ENCODE data around the gene HADH.

HADH gene

DNA sequence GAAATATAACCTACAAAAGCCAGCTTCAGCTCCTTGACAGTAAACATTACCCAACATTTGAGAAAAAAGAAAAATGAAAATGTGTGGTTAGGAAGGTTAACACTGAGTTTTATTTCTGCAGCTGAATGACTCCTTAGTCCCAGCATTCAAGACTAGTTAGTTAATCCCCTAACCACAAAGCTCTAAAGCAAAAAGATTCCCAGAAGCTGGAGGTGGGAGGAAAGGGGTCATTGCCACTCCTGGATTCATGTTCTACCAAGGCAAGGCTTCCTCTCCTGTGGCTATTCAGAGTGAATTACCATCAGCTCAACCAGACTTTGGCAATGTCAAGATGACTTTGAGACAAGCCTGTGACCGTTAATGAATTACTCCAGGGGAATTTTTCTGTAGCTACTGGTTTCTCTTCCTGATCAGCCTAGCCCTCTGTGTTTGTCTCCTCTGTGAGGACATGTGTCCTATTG is 63.6 kb downstream of the HADH start:
- no peak for DNase-seq (ENCODE audit: low read depth)
- TF ChIP-seq, protein P1, sequence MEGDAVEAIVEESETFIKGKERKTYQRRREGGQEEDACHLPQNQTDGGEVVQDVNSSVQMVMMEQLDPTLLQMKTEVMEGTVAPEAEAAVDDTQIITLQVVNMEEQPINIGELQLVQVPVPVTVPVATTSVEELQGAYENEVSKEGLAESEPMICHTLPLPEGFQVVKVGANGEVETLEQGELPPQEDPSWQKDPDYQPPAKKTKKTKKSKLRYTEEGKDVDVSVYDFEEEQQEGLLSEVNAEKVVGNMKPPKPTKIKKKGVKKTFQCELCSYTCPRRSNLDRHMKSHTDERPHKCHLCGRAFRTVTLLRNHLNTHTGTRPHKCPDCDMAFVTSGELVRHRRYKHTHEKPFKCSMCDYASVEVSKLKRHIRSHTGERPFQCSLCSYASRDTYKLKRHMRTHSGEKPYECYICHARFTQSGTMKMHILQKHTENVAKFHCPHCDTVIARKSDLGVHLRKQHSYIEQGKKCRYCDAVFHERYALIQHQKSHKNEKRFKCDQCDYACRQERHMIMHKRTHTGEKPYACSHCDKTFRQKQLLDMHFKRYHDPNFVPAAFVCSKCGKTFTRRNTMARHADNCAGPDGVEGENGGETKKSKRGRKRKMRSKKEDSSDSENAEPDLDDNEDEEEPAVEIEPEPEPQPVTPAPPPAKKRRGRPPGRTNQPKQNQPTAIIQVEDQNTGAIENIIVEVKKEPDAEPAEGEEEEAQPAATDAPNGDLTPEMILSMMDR (IDR thresholded peaks at IDR 0.05; ENCODE audit: control insufficient read depth, insufficient read depth, low read depth, low read length, missing control alignments): no peak
- H3K4me3 ChIP-seq (ENCODE audit: control insufficient read depth, low read depth, low read length): no peak overlapping the region

DNA sequence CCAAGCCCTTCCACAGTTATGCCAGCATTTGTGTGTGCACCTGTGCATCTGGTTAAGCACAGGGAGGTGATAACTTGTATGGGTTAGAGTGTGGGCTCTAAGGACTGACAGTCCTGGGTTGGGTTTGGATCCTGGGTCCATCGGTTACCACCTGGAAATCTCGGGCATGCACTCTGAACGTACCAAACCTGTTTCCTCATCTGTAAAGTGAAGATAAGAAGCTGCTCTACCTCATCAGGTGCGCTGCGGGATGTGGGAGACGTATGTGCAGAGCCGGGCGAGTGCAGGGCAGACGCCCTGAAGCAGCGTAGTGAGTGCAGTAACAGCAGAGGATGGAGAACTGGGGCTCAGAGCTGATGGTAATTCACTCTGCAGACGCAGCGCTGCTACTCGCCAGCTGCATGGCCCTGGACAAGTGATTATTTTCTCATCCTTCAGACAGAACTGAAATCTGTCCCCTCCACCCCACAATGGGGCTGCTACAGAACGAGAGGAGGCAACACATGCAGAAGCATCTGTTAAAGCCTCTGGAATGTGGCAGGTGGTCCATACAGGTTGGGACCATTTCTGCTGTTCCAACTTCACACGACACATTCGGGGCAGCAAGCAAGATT is 64.4 kb downstream of the HADH start:
- TF ChIP-seq, protein P1 (IDR thresholded peaks at IDR 0.05; ENCODE audit: control insufficient read depth, insufficient read depth, low read depth, low read length, missing control alignments): no peak
- no peak for DNase-seq (ENCODE audit: low read depth)
- H3K4me3 ChIP-seq (ENCODE audit: control insufficient read depth, low read depth, low read length): no peak overlapping the region

DNA sequence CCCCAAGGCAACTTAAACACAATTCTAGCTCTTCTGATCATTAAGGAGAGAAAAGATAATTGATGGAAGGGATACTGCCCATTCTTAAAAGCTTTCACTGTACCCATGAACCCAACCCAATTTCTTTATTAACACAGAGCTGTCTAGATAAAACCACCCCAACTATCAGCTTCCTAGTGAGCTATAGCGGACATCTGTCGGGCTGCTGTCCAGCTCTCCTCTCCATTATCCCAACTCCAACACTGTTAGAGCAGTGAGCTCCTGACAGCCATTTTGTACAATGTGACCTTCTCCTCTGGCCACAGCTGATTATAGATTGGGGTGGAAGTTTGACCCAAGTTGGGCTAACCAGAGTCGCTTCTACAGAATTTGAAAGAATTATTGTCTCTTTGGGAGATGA is 66.1 kb downstream of the HADH start:
- no peak overlapping the region for H3K4me3 ChIP-seq (ENCODE audit: control insufficient read depth, low read depth, low read length)
- no peak for DNase-seq (ENCODE audit: low read depth)
- TF ChIP-seq, protein P1 (IDR thresholded peaks at IDR 0.05; ENCODE audit: control insufficient read depth, insufficient read depth, low read depth, low read length, missing control alignments): no peak

DNA sequence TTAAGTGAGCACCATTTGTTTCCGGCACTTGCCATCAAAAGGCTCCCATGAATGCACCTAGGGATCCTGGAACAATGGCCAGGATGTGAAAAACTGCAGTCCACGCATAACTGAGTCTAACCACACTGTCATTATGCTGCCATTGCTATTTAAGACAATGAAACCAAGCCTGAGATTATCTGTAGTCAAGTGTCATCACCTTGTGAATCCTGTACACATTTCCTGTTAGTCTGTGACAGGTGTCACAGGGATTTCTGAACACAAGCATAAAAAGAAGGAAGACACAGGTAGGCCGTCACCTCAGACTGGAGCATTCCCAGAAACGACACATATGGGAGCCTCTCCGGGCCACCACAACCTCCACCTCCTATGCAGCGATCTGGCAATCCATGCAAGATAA is 66.7 kb downstream of the HADH start:
- no peak overlapping the region for H3K4me3 ChIP-seq (ENCODE audit: control insufficient read depth, low read depth, low read length)
- TF ChIP-seq, protein P1 (IDR thresholded peaks at IDR 0.05; ENCODE audit: control insufficient read depth, insufficient read depth, low read depth, low read length, missing control alignments): no peak
- DNase-seq (ENCODE audit: low read depth): no peak

DNA sequence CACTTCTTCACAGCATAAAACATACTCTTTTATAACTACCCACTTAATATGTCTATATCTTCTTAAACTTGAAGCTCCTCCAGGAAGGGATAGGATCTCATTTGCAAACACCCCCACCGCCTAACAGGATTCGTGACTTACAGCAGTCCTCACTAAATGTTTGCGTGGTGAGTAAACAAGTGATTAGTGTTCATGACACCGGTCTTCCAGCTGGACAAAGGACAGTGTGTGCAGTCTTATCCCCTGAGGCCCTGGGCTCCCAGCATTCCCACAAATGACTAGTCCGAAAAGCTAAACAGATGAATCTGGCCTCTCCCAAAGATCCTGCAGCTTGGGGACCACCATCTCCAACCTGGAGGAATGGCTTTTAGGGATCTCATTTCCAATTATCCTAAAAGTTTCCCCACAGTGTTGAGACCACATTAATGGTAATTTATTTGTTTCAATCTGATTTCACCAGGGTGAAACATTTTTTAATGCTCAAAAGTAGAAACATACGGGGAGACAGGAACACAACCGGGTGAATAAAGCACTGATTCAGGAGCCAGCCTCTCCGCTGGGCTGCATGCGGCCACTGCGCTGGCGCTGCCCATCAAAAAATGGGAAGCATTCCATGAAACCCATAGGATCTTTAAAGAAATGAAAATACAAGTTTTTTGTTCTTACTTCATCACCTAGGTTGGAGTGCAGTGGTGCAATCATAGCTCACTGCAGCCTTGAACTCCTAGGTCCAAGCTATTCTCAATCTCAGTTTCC is 69.2 kb downstream of the HADH start:
- no peak for DNase-seq (ENCODE audit: low read depth)
- TF ChIP-seq, protein P1 (IDR thresholded peaks at IDR 0.05; ENCODE audit: control insufficient read depth, insufficient read depth, low read depth, low read length, missing control alignments): no peak
- H3K4me3 ChIP-seq (ENCODE audit: control insufficient read depth, low read depth, low read length): no peak overlapping the region

DNA sequence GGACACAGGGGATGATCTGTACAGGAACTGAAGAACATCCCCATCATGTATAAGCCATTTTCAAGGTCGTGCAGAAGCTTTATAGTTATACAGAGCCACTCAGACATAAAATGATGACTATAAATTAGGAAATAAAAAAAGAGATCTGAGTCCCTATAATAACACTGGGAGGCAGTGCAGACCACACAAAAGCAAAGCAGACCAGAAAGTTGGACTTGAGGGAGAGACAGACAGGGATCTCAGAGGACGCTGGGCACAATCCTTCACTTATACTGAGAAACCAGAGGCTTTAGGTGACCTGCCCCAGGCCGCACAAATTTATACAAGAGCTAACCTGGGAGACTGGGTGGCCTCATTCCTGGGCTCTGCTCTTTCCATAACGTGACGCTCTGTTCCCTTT is 70.5 kb downstream of the HADH start:
- TF ChIP-seq, protein P1 (IDR thresholded peaks at IDR 0.05; ENCODE audit: control insufficient read depth, insufficient read depth, low read depth, low read length, missing control alignments): peak; percentile 32
- peak; percentile 16 for DNase-seq (ENCODE audit: low read depth)
- H3K4me3 ChIP-seq (ENCODE audit: control insufficient read depth, low read depth, low read length): no peak overlapping the region

All from AG09309 (cell line).